Stimulated activated CD4-positive, alpha-beta T cell treated with anti-CD3 and anti-CD28 coated beads, Interleukin-2, amount 100 ng/mL, for 48 hours (primary cell): ENCODE data around the gene VAT1.
"Not testable (repeated sequence)": the region's sequence is repeated elsewhere in the genome, so short reads cannot be mapped to it uniquely, and the experiment has no call there.

Source experiments
- DNase-seq, 2 donors: peaks; one replicate each; pipeline ENCODE4 v3.0.0-alpha.2; 2020

The VAT1 gene

GRCh38 chr17:43003542-43004172, 18.5 kb downstream of the VAT1 start:
- no peak for DNase-seq

GRCh38 chr17:43000894-43001293, 21.3 kb downstream of the VAT1 start:
- not testable (repeated sequence) for DNase-seq

GRCh38 chr17:42999003-42999525, 23.1 kb downstream of the VAT1 start:
- no peak for DNase-seq

GRCh38 chr17:42997984-42998938, 23.9 kb downstream of the VAT1 start, which contains the start of gene RPL27:
Gene RPL27 (plus strand): TSS chr17:42998419. CDS start chr17:42998751, 332 bp downstream.
- peak; percentile 89 to 95 for DNase-seq

GRCh38 chr17:42997390-42997983, 24.7 kb downstream of the VAT1 start:
- DNase-seq, result no peak

GRCh38 chr17:42993913-42994312, 28.3 kb downstream of the VAT1 start:
- not testable (repeated sequence) for DNase-seq

GRCh38 chr17:42992872-42993271, 29.3 kb downstream of the VAT1 start:
- no peak for DNase-seq

GRCh38 chr17:42991471-42991870, 30.7 kb downstream of the VAT1 start:
- no peak for DNase-seq

- DNase-seq, result no peak
Measured at GRCh38 chr17:42989726-42990652, 32.2 kb downstream of the VAT1 start.

GRCh38 chr17:42989141-42989540, 33.0 kb downstream of the VAT1 start:
- no peak for DNase-seq

GRCh38 chr17:42985225-42985624, 37.0 kb downstream of the VAT1 start:
- no peak for DNase-seq

GRCh38 chr17:42982266-42982665, 39.9 kb downstream of the VAT1 start:
- DNase-seq, result no peak

- DNase-seq, result peak; percentile 61
Measured at GRCh38 chr17:42980766-42981397, 41.3 kb downstream of the VAT1 start.

GRCh38 chr17:42980274-42980765, 41.9 kb downstream of the VAT1 start, which contains the start of gene RUNDC1:
Gene RUNDC1 (plus strand): TSS chr17:42980565. CDS start chr17:42980577, 12 bp downstream.
- DNase-seq, result peak; percentile 88 to 90

- no peak for DNase-seq
Measured at GRCh38 chr17:42979511-42980273, 42.5 kb downstream of the VAT1 start, which contains the start of gene PTGES3L. Gene PTGES3L (minus strand): TSS chr17:42980080. CDS start chr17:42980053, 27 bp downstream.

- not testable (repeated sequence) for DNase-seq
Measured at GRCh38 chr17:42975701-42976100, 46.5 kb downstream of the VAT1 start.

GRCh38 chr17:42975265-42975664, 46.9 kb downstream of the VAT1 start:
- DNase-seq, result no peak

- DNase-seq, result not testable (repeated sequence)
Measured at GRCh38 chr17:42973323-42973722, 48.9 kb downstream of the VAT1 start.

- DNase-seq, result no peak
Measured at GRCh38 chr17:42971589-42971988, 50.6 kb downstream of the VAT1 start.

GRCh38 chr17:42969001-42969581, 53.1 kb downstream of the VAT1 start:
- DNase-seq, result no peak
